Measurements from ENCODE around the gene CD14.
"Not testable (repeated sequence)": the region's sequence is repeated elsewhere in the genome, so short reads cannot be mapped to it uniquely, and the experiment has no call there.

The CD14 gene

DNA sequence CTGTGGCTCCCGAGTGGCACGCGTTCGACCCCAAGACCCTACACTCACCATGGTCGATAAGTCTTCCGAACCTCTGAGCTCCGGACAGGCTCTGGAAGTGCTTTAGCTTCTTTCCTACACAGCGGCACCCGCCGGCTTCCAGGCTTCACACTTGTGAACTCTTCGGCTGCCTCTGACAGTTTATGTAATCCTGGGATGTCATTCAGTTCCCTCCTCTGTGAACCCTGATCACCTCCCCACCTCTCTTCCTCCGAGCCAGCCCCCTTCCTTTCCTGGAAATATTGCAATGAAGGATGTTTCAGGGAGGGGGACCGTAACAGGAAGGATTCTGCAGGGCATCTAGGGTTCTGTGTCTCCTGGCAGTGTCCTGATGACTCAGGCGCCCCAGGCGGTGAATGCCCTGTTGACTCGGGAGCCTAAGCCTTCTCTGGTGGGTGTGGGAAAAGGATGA is at the start of gene CD14:
Gene CD14, minus strand, starts transcription at position 155 of the 451 bp plus-strand sequence. Its CDS starts 104 bp downstream, at position 51.
- in situ Hi-C loops (cut with MboI; ENCODE audit: low sequenced_read_pairs), result loop anchor here (5.0 kb wide), 1 partner anchor 66 kb away; no protein-coding TSS in a partner anchor

DNA sequence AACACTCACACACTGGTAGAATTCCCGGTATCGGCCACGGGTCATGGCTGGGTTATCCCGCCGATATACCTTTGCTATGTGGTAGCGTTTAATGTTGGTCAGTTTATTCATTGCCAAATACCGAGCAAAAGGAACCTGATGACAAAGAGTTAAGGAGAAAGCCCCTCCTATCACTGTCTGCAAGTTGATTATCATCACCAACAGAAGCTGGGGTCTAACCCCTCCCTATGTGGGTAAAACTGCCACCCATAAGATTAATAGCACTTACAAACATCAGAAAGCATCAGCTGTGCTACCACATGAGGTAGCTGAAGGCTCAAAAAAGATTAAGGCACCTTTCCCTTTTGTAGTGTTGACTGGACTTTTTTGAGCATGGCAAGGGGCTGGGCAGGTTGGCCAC is 46.0 kb upstream of the CD14 start:
- in situ Hi-C loops (cut with MboI; ENCODE audit: low sequenced_read_pairs), result no loop called here

DNA sequence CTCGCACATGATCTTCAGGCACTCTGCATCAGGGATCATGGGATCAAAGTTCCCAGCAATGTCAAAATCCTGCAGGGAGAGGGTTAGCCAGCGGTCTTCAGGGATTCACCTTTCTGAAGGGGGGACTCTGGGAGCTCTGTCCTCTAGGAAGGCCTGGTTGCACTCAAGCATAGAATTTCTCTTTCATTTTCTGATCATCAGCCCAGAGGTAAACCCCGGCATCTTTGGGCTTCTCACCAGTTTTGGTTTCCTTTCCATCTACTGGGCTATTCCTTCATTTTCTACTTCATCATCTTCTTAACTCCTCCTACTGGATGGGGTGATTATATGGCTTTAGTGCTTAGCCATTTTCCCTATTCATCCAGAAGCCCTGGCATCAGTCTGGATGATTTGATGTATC is 45.0 kb upstream of the CD14 start:
- in situ Hi-C loops (cut with MboI; ENCODE audit: low sequenced_read_pairs), result no loop called here

DNA sequence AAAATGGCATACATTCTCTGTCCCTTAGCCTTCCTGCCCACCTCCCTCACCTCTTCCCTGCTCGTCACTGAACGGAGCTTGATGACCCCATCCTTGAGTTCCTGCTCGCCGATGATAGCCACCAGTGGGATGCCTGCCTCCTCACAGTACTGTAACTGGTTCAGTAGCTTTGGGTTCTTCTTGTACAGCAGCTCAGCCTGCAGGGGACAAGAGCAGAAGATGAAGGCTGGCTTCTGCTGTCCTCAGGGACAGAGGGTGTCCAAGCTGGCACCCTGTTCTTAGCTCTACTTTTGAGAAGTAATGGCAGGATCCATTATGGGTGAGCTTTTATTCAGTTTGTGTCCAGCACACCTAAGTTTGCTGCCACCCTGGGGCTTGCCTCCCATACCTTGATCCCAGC is 41.7 kb upstream of the CD14 start:
- in situ Hi-C loops (cut with MboI; ENCODE audit: low sequenced_read_pairs), result no loop called here

DNA sequence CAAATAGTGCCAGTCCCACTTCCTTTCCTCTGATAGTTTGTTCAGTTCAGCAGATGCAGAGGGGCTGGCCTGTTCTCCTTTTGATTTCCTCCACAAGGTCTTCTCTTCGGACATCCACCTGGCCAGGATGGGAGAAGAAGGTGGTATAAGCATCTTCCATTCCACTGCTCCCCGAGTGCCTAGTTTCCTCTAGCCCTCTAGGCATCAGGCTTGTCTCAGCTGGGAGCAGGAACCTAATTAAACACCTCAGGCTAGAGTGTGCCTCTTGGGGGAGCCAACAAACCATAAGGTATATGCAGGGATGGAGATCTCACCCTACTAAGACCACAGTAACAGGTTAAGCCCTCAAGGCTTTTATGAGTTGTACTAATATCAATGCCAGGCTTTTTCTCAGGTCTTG is 41.2 kb upstream of the CD14 start:
- in situ Hi-C loops (cut with MboI; ENCODE audit: low sequenced_read_pairs), result no loop called here

DNA sequence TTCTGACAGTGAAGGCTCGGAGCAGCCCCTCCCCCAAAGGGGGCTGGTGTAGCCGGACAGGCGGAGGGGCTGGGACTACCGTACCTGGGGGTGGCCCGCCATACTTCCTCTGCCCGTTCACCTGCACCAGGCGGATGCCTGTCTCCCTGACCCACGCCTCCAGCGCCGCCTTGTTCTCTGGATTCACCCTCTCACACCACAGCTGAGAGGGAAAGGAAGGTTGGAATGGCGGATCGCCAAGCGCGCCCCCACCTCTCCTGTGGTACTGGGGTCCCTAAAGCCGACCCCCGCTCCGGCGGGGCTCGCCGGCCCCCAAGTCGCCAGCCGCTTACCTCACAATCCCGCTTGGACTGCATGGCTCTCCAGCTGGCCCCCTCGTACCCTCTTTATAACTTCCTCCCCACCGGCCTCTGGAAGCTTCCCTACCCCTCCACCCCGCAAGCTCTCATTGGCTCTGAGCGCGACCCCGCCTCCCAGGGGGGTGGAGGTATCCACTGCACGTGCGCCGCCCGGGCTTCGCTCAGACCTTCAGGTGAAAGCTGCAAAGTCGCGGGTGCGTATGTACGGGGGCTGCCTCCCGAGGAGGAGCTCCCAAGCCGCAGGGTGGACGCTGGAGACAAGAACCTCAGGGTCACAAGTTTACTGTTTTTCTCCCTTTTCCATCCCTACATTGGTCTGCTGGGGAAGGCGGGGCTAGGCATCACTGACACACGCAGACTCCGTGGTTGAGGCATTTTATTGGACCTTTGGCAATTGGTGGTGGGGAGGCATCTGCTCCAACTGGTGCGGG is 40.4 kb upstream of the CD14 start, which contains the start of gene DND1:
Gene DND1, minus strand, starts transcription at position 390 of the 790 bp plus-strand sequence. Its CDS starts 34 bp downstream, at position 356.
- in situ Hi-C loops (cut with MboI; ENCODE audit: low sequenced_read_pairs), result no loop called here

DNA sequence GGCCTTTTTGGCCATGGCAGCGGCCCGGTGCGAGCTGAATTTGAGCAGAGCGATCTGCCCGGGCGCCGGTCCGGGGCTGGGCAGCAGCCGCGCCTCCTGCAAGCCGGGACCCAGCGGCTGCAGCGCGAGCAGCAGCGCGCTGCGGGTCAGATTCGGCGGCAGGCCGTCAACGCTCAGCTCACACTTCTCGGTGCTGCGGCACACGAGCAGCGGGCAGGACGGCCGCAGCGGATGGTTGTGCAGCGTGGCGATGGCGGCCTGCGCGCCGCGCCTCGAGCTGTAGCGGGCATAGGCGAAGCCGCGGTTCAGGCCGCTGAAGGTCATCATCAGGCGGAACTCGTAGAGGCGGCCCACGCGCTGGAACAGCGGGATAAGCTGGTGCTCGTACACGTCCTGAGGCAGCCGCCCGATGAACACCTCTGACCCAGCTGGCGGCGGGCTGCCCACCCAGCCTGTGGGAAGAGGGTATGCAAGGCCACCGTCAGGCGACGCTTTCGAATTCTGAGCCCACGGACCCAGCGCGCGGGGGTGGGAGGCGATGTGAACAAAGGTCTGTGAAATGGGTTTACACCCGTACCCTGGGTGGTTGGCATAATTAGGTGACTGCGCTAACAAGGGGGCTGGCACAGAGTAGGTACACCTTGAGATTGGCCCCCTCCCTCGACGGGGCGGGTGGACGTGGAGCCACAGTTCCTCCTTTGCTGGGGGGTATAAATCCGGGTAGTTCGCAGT is 39.6 kb upstream of the CD14 start:
- in situ Hi-C loops (cut with MboI; ENCODE audit: low sequenced_read_pairs), result no loop called here

DNA sequence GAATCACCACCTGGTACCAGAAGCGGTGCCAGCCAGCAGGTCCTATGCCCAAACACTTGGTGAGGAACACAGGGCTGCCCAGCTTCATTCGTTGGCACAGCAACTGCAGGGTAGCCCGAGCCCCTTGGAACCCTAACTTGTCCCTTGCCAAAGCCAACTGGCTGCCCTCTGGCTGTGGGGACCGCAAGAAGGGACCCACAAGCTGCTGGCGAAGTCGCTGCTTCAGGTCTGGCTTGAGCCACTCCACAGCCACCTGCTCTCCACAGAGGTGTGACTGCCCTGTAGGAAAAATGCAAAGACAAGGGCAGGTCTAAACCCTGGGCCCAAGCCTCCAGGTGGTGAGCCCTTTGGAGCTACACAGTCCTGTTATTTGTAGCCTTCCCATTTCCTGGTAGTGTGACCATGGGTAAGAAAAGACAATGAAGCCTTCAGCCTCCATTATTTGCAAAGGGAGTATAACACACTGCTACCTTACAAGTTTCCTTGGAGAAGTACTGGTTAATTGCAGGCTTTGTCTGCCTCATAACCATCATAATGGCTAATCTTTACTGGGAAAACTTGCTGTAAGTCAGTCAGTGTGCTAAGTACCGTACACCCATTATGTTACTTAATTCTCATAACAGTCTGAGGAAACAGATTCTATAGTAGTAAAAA is 38.6 kb upstream of the CD14 start:
- in situ Hi-C loops (cut with MboI; ENCODE audit: low sequenced_read_pairs), result no loop called here

DNA sequence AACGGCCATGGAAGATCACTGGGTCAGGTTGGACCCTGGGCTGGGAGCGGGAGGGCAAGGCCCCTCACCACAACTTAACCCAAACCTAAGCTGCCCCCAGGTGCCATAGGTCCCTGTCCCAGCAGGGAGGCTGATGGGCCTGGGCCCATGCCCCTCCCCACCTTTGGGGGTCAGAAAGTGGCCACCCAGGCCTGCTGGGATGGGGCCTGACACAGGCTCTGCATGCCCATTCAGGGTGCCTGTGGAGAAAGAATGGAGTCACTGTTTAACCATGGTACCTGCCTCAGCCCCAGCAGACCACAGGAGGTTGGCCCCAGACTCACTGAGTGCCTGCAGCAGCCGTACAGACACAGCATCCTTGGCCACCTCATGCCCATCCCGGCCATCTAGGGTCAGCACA is 38.1 kb upstream of the CD14 start:
- in situ Hi-C loops (cut with MboI; ENCODE audit: low sequenced_read_pairs), result not testable (repeated sequence)

DNA sequence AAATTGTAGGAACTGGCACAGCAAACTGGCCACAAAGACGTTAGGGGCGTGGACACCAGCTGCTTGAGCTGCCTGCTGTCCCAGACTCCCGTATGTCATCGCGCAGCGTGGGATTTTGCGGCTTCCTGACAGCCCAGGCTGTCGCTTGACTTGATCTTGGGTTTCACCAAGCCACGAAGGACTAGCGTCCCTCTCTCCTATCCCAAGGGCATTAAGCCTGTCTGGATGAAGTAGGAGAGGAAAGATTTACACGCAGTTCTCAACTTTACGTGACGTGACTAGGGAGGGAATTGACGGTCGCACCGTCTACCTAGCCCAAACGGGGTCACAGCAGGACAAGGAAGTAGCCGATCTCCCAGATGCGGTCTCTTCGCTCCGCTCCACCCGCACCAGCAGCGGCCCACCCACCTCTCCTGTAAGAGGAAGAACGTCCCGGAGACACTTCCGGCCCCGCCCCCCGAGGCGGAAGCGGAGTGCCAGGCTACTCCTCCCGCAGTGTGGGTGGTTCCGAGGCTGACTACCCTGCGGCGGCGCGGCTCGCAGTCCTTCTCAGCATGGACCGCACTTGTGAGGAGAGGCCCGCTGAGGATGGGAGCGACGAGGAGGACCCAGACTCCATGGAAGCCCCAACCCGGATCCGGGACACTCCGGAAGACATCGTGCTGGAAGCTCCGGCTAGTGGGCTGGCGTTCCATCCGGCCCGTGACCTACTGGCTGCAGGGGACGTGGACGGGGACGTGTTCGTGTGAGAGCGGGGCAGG is 31.6 kb upstream of the CD14 start, which contains the start of gene WDR55:
Gene WDR55, plus strand, starts transcription at position 546 of the 761 bp plus-strand sequence. Its CDS starts 9 bp downstream, at position 555.
- in situ Hi-C loops (cut with MboI; ENCODE audit: low sequenced_read_pairs), result no loop called here

DNA sequence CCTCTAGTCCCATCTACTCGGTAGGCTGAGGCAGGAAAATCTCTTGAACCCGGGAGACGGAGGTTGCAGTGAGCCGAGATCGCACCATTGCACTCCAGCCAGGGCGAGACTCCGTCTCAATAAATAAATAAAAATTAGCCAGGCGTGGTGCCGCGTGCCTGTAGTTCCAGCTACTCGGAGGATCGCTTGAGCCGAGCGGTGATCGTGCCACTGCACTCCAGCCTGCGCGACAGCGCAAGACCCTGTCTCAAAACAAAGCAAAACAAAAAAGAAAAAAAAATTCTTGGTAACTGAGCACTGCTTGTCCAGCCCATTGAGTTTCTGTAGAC is 31.0 kb upstream of the CD14 start:
- in situ Hi-C loops (cut with MboI; ENCODE audit: low sequenced_read_pairs), result no loop called here

DNA sequence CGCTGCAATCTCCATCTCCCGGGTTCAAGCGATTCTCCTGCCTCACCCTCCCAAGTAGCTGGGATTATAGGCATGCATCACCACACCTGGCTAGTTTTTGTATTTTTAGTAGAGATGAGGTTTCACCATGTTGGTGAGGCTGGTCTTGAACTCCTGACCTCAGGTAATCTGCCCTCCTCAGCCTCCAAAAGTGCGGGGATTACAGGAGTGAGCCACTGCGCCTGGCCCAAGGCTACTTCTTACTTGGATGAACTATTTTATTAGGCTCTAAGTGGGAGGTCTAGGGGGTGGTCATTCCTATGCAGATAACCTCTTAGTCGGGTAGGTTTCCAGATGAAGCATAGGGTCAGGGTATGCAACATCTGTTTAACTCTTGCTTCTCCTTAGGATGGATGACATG is 27.4 kb upstream of the CD14 start:
- in situ Hi-C loops (cut with MboI; ENCODE audit: low sequenced_read_pairs), result not testable (repeated sequence)

DNA sequence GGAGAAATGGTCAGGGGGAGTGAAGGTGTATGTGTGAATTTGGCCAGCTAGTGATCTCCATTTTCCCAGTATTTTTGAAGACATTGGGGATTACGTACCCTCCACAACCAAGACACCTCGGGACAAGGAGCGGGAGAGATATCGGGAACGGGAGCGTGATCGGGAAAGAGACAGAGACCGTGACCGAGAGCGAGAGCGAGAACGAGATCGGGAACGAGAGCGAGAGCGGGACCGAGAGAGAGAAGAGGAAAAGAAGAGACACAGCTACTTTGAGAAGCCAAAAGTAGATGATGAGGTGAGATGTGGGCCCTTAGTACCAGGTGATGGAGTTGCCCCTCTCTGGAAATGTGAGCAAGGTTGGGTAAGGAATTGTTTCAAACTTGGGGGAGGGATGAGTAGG is 25.9 kb upstream of the CD14 start:
- in situ Hi-C loops (cut with MboI; ENCODE audit: low sequenced_read_pairs), result no loop called here

DNA sequence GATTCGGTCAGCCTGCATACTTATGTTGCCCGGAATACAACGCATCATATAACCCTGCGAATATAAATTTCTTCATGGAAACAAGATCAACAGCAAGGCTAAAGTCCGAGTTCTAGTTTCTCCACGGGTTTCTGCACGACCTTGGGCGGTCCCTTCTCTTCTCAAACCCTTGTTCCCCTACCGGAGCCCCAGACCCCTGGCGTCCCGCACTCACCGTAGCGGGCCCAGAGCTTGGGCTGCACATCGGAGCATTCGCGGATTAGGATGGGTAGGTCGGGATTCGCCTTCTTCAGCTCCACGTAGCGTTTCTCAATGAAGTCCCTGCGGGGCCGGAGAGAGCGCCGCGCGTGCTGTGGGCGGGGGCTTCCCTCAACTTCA is 14.1 kb upstream of the CD14 start:
- in situ Hi-C loops (cut with MboI; ENCODE audit: low sequenced_read_pairs), result no loop called here

DNA sequence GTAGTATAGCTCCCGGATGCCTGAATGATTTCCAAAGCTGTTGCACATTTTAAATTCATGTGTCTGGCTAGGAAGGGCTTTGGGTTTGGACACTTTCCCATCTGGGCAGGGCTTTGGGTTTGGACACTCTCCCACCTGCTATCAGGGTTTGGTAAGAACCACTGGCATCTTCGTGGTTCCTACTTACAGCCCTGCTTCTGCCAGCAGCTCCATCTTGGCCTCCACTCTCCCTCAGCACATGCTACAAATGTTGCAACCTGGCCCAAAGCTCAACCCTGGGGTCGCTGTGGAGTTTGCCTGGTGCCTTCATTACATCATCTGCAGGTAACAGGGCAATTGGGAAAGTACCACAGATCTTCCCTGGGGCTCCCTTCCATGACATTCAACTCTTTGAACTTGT is 9.7 kb upstream of the CD14 start:
- in situ Hi-C loops (cut with MboI; ENCODE audit: low sequenced_read_pairs), result no loop called here

DNA sequence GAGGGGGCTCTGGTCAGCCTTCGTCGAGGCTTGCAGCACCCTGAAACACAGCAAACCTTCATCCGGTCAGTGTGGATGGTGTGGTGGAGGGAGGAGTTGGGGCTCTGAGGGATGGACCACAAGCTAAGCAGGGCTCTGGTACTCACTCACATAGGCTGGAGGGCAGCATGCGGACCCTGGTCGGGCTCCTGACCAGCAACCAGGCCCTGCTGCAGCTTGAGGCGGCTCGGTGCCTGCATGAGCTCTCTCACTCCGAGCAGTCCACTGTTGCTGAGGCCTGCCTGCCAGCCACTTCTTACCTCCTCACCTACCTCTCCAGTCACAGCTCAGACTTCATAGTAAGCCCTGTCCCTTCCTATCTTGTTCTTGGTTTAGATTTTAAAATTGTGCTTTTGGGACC is 8.7 kb upstream of the CD14 start:
- in situ Hi-C loops (cut with MboI; ENCODE audit: low sequenced_read_pairs), result no loop called here

DNA sequence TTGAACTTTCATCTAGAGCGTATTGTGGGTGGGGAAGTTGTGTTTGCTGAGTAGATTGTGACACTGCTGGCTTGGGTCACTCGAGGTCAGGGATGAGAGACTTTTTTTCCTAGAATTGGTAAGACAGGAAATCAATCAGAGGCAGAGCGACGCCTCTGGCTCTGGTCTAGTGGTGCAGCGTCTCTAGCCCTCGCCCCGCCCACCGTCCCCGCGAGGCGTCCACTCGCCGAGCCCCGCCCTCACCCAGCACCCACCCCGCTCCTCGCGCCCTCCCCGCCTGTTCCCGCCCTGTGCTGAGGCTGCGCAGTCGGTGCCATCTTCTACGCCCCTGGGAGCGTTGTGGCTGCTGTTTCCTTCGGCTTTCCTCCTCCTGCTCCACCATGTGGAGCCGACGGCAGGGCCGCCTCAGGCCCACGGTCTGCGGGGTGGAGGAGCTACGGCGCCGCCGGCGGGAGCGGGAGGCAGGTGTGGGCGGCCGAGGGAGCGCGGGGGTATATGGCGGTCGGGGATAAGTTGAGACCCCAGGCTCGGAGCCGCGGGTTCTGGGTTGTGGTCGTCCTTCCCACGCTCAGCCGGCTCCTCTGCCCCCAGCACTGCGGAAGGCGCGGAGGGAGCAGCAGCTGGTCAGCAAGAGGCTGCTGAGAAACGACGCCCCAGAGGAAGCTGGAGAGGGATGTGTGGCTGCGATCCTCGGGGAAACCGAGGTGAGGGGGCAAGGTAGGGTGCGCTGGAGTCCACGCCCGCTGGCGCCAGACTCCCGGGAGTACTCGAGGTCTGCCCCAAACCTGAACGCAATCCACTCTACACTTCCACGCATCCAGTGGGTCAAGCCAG is 6.4 kb upstream of the CD14 start, which contains the start of gene TMCO6:
Gene TMCO6, plus strand, starts transcription at position 304 of the 834 bp plus-strand sequence. Its CDS starts 77 bp downstream, at position 381.
- in situ Hi-C loops (cut with MboI; ENCODE audit: low sequenced_read_pairs), result no loop called here

DNA sequence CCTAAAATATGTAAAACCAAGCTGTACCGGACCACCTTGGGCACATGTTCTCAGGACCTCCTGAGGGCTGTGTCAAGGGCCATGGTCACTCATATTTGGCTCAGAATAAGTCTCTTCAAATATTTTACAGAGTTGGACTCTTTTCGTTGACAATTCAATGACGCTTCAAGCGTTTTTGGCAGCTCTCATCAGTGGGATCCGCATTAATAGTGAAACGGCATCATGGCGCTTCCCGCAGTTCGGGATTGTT is 5.8 kb upstream of the CD14 start:
- in situ Hi-C loops (cut with MboI; ENCODE audit: low sequenced_read_pairs), result not testable (repeated sequence)

DNA sequence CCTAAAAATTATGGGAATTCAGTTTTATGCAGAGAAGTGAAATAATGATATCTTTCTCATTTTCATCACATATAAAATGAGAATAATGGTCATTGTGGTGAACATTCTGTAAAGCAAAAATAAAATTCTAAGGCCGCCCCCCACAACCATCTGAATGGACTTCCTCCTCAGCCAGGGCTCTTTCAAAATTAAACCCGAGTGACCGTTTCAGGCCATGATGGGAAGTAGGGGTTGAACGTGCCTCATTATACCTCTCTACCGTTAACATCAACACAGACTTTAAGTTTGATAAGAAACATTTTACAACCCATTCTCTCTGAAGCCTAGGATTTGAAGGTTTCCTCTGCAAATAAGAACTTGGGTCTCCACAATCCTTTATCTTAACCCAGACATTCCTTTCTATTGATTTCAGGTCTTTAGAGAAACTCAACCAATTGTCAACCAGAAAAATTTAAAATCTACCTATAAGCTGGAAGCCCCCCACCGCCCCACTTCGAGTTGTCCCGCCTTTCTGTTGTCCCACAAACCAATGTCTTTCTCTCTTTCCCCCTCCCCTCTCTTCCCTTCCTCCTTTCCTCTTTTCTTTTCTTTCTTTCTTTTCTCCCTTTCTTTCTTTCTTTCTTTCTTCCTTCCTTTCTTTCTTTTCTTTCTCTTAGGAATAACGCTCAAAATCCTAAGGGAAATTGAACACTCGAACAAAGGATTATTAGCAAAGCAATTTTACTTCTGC is 4.6 kb upstream of the CD14 start:
- in situ Hi-C loops (cut with MboI; ENCODE audit: low sequenced_read_pairs), result no loop called here

Measured in HL-60/S4 treated with phorbol 12-myristate 13-acetate at 8.2 ng/mL for 4 days and 3 days (cell line).